SHP77 treated with DMSO at 0.1 percent for 48 hours (cell line): Measurements from ENCODE around the gene PGBD2.
"Not testable (repeated sequence)": the region's sequence is repeated elsewhere in the genome, so short reads cannot be mapped to it uniquely, and the experiment has no call there.

Experiments
- DNase-seq: peaks from one replicate; lab custom pipeline; 2025; lab: John Stamatoyannopoulos, UW

The PGBD2 gene

DNA sequence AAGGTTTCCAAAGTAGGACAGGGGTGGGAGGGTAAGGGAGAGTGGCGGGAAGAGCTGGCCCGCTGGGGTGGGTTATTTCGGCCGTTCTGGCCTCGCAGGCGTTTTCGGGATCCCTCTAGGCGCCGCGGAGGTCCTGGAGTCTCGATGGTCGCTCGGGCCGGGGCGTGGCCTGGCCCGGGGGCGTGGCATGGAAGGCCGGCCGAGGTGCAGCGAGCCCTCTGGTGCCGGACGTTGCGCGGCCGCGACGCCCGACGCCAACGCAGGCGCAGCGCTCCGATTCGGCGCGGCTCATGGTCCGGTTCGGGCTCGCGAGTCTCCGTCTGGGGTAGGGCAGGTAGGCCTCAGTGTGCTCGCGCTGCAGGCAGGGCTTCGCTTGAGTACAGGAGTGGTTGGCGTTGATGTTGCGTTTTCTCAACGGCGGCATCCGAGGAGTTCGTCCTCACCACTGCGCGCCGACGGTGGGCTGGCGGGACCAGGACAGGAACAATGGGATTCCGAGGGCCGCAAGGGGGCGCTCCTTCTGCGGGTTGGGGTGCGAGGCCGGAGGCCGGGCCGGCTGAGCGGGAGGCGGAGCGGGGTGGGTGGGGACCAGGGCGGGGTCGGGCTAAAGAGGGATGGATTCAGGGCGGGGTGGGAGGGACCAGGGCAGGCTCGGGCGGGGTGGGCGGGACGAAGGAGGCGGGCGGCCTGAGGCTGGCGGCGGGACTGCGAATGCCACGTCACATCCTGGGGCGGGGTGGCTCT lies at the start of gene PGBD2:
Gene PGBD2 (plus strand): TSS at position 227 of the 744 bp plus-strand sequence. CDS start 7,628 bp downstream, outside the sequence.
- DNase-seq: peak; percentile 78

GRCh38 chr1:248857201-248857600 lies 48.8 kb upstream of the PGBD2 start:
- DNase-seq: no peak

GRCh38 chr1:248857749-248858095 lies 48.3 kb upstream of the PGBD2 start:
- DNase-seq: no peak

DNA sequence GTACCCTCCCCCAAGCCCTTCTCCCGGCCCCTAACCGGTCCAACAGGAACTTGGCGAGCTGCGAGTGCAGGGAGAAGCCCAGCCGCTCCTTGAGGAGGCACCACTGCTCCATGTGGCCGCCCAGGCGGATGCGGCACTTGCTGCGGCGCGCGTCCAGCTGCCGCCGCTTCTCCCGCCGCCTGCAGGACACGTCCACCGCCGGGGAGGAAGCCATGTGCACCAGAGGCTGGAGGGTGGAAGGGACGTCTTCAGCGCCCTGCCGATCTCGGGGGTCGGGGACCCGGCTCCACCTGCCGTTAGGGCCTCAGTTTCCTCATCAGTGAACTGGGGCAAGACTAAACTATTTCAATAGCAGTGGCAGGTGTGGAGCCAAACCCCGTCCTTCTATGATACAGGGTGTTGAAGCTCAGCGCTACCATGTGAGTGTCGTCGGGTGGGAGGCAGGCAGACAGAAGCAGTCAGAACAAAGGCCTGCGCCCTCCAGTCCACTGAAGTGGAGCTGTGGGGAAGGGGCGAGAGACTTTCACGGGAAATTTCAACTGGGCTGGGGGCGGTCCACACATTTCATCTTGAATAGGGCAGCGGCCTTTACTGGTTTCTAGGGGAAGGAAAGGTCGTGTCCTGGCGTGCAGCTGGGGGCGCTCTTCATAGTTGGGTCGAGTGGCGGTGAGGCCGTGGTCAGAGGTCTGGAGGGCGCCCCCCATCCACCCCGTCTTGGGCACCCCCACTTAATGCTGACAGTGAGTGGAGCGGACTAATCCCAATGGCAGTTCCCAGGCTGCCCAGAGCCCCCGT lies 47.7 kb upstream of the PGBD2 start:
- DNase-seq: no peak

- peak; percentile 87 for DNase-seq
Measured at GRCh38 chr1:248858891-248859889, 46.8 kb upstream of the PGBD2 start, which contains the start of gene ZNF692. Gene ZNF692 (minus strand): TSS chr1:248859085. CDS start chr1:248858309, 776 bp downstream.

- no peak for DNase-seq
Measured at GRCh38 chr1:248860007-248860406, 46.0 kb upstream of the PGBD2 start.

DNA sequence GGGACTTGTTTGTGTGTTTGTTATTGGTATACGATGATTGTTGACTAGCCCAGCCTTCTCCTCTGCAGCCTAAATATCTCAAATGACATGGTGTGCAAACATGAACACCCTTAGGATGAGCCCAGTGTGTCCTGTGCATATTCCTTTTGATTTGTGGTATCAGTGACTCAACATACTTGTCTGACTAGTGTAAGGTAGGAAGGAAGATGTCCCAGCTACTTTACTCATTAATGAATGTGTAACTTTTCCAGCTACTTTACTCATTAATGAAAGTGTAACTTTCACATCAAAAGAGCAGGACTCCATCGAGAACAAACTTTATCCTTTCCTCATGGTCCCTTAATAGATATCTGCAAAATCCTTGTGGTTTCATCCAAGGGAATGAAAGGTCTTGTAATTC lies 44.4 kb upstream of the PGBD2 start:
- no peak for DNase-seq

DNA sequence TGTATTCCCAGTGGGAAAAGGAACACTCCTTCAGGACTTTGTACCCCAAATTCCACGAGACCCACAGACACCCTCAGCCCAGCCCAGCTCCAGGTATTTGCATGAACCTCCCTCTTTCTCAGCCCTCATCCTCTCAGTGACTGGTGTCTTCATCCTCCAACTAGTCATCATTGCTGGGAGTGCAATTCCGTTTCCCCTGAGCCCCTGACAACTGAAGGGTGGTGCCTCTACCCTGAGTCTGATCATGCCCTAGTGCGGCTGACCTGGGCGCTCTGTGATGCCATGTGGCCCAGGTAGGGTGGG lies 43.4 kb upstream of the PGBD2 start:
- DNase-seq: no peak

- DNase-seq: peak; percentile 80
Measured at GRCh38 chr1:248862998-248863881, 42.8 kb upstream of the PGBD2 start.

GRCh38 chr1:248871837-248872401 lies 34.1 kb upstream of the PGBD2 start:
- DNase-seq: no peak

DNA sequence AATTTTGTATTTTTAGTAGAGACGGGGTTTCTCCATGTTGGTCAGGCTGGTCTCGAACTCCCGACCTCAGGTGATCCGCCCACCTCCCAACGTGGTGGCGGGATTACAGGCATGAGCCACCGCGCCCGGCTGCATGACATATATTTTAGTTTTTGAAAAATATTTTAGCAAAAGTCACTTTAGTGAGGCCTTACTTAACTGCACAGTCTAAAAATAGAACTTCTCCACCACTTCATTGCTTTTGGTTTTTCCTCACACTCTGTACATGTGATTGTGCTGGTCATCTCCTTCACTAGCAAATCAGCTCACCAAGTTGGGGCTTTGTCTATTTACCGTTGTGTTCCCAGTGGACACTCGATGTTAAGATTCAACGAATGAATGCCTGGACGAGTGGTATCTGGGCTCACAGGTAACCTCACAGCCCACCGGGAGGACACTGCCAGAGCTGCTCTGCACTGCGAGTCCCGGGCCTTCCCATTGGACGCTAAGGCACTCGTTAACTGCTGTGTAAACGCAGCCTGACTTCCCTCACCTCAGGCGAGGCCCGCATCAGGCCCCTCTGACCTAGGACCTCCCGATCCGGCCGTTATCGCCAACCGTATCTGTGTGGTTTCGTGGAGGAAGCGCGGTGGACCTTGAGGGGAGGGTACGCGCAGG lies 33.2 kb upstream of the PGBD2 start:
- DNase-seq: peak; percentile 60

GRCh38 chr1:248873409-248873992 lies 32.5 kb upstream of the PGBD2 start:
- peak; percentile 94 for DNase-seq

- peak; percentile 94 for DNase-seq
Measured at GRCh38 chr1:248873993-248874533, 32.0 kb upstream of the PGBD2 start.

GRCh38 chr1:248881261-248881660 lies 24.8 kb upstream of the PGBD2 start:
- DNase-seq: no peak

GRCh38 chr1:248882427-248882826 lies 23.6 kb upstream of the PGBD2 start:
- not testable (repeated sequence) for DNase-seq

DNA sequence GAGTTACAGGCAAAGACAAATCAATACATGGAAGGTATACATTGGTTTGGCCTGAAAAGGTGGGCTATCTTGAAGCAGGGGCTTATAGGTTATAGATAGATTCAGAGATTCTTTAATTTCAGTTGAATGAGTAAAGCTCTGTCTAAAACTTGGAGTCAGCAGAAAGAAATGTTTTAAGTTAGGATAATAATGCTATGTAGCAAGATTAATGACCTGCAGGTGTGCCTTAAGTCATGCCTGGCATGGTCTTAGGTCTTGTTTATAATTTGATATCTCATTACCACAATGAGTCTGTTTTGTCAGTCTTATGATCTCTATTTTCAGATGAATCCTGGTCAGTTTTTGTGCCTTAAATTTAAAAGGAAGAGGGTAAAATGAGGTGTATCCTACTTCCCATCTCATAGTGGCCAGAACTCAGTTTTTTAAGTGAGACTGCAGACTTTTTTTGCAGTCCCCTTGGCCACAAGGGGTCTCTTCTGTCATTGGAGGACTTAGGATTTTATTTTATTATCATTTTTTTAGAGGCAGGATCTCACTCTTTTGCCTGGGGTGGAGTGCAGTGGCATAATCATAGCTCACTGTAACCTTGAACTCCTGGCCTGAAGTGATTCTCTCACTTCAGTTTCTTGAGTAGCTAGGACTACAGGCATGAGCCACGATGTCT lies 21.3 kb upstream of the PGBD2 start:
- DNase-seq: no peak

GRCh38 chr1:248885646-248886045 lies 20.4 kb upstream of the PGBD2 start:
- DNase-seq: no peak

GRCh38 chr1:248886237-248886895 lies 19.7 kb upstream of the PGBD2 start:
- no peak for DNase-seq

DNA sequence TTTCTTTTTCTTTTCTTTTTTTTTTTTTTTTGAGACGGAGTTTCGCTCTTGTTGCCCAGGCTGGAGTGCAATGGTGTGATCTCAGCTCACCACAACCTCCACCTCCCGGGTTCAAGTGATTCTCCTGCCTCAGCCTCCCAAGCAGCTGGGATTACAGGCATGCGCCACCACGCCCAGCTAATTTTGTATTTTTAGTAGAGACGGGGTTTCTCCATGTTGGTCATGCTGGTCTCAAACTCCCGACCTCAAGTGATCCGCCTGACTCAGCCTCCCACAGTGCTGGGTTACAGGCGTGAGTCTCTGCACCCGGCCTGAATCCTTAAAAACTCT lies 16.2 kb upstream of the PGBD2 start:
- DNase-seq: not testable (repeated sequence)
